A673 (cell line): ENCODE data around the gene LRRC15.

Experiments
- EZH2 ChIP-seq: fragments of 200-600 bp; sonication (generic); IDR thresholded peaks from 2 replicates; pipeline ENCODE4 v1.6.1; 2017; ENCODE audit warnings: borderline replicate concordance, low read depth, mild to moderate bottlenecking, mixed read lengths, antibody characterized with exemption, low read length; ENCODE audit not compliant: poor library complexity, severe bottlenecking
- TF ChIP-seq, protein P1 (sequence below): fragments of 300-800, 200-600 bp; sonication (generic); conservative IDR thresholded peaks from 2 replicates; pipeline ENCODE4 v1.5.1; 2017; ENCODE audit warnings: low read depth, mild to moderate bottlenecking, antibody characterized with exemption, low read length, moderate library complexity, mixed read lengths

DNA sequence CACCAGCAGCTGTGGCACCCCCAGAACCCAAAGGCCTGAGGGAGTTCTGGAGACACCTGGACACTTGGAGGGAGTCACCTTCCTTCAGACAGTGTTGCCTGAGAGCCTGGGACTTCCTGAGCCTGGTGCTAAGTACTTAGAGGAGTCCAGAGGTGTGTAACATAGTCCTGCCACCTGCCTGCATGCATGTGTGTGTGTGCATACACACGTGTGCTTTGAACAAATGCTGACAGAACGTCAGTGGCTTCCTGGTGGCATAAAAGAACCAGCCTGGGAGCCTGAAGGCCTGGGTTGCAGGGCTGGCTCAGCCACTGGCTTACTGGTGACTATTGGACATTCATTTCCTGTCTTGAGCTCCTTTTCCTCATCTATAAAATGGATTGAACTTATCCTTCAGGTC, 15.2 kb downstream of the LRRC15 start:
- TF ChIP-seq, protein P1, sequence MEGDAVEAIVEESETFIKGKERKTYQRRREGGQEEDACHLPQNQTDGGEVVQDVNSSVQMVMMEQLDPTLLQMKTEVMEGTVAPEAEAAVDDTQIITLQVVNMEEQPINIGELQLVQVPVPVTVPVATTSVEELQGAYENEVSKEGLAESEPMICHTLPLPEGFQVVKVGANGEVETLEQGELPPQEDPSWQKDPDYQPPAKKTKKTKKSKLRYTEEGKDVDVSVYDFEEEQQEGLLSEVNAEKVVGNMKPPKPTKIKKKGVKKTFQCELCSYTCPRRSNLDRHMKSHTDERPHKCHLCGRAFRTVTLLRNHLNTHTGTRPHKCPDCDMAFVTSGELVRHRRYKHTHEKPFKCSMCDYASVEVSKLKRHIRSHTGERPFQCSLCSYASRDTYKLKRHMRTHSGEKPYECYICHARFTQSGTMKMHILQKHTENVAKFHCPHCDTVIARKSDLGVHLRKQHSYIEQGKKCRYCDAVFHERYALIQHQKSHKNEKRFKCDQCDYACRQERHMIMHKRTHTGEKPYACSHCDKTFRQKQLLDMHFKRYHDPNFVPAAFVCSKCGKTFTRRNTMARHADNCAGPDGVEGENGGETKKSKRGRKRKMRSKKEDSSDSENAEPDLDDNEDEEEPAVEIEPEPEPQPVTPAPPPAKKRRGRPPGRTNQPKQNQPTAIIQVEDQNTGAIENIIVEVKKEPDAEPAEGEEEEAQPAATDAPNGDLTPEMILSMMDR, result no peak
- no peak for TF ChIP-seq EZH2
